ENCODE results near the gene PNMA3. TPM values are rescaled to one million over a fixed set of nuclear protein-coding genes. Genes with fewer than 3 reads are reported as not detected.
"Not testable (repeated sequence)": the region's sequence is repeated elsewhere in the genome, so short reads cannot be mapped to it uniquely, and the experiment has no call there.

PNMA3 gene
- total RNA-seq (1.2 TPM), polyA plus RNA-seq (ENCODE audit: insufficient read depth in 1 of 8, insufficient read length in 8 of 8, low replicate concordance in 1 of 8) (1 to 10 TPM in 6 of 8 donors, under 1 TPM in 2; 0.76 to 4.3 (median 1.6) TPM)
- long read RNA-seq, donor 1 = 0 reads
- long read RNA-seq, donor 2 = 0 reads
- long read RNA-seq, donor 3, partial matches to known transcripts = 0 of 2 reads
- long read RNA-seq, donor 3, other reads (novel, unspliced or antisense) = 0 of 2 reads
- long read RNA-seq, donor 4 = 0 reads
- long read RNA-seq, donor 5, partial matches to known transcripts = 0 of 1 reads
- long read RNA-seq, donor 5, other reads (novel, unspliced or antisense) = 0 of 1 reads
- long read RNA-seq, donor 6, partial matches to known transcripts = 0 of 1 reads
- long read RNA-seq, donor 6, other reads (novel, unspliced or antisense) = 0 of 1 reads
- long read RNA-seq, donor 7, partial matches to known transcripts = 0 of 2 reads
- long read RNA-seq, donor 7, other reads (novel, unspliced or antisense) = 0 of 2 reads
- long read RNA-seq, donor 8 = 0 reads
- long read RNA-seq, donor 9 = 0 reads
- long read RNA-seq, donor 10, partial matches to known transcripts = 0 of 1 reads
- long read RNA-seq, donor 10, other reads (novel, unspliced or antisense) = 0 of 1 reads
- long read RNA-seq, donor 11 = 0 reads

- DNase-seq = peak; percentile 26
- Histone ChIP-seq H3K9me3 (replicated peaks; ENCODE audit: control insufficient read depth, low read depth, low read length) (no peaks in the 10 kb centered on the region), H3K27me3 (ENCODE audit: control insufficient read depth, insufficient read depth, low read length) (peaks cover 16% of the 10 kb centered on the region), H3K27ac (ENCODE audit: low read length) (no peak within 1 kb of the TSS), H3K36me3 (ENCODE audit: control insufficient read depth, insufficient read depth, low read length) (no peaks in the 10 kb centered on the region), H3K4me1 (ENCODE audit: control insufficient read depth, insufficient read depth, low read length) (peaks cover 8% of the 10 kb centered on the region), H3K4me3 (ENCODE audit: low read length) (no peak within 1 kb of the TSS)
- WGBS (ENCODE audit: insufficient coverage) = 32% methylated on average over 70 of the region's 80 CpGs
These were observed at the start of gene PNMA3 for GRCh38 chrX:153055871-153056749. PNMA3 (plus strand) TSS chrX:153056470; CDS start chrX:153057056, 586 bp downstream.

GRCh38 chrX:153017174-153017573, 39.1 kb upstream of the PNMA3 start:
- H3K27ac ChIP-seq (ENCODE audit: low read length); H3K27me3 ChIP-seq (ENCODE audit: control insufficient read depth, insufficient read depth, low read length); H3K4me3 ChIP-seq (ENCODE audit: low read length); H3K36me3 ChIP-seq (ENCODE audit: control insufficient read depth, insufficient read depth, low read length); H3K4me1 ChIP-seq (ENCODE audit: control insufficient read depth, insufficient read depth, low read length); H3K9me3 ChIP-seq (replicated peaks; ENCODE audit: control insufficient read depth, low read depth, low read length); DNase-seq: not testable (repeated sequence)
- no CpG with 5 or more reads among the region's 2 CpGs for WGBS (ENCODE audit: insufficient coverage)

- no peaks in the 10 kb centered on the region for H3K4me1 ChIP-seq (ENCODE audit: control insufficient read depth, insufficient read depth, low read length)
- 86% methylated on average over 1 of the region's 3 CpGs for WGBS (ENCODE audit: insufficient coverage)
- H3K36me3 ChIP-seq (ENCODE audit: control insufficient read depth, insufficient read depth, low read length) = no peaks in the 10 kb centered on the region
- H3K27me3 ChIP-seq (ENCODE audit: control insufficient read depth, insufficient read depth, low read length) = peaks cover 10% of the 10 kb centered on the region
- no peaks in the 10 kb centered on the region for H3K9me3 ChIP-seq (replicated peaks; ENCODE audit: control insufficient read depth, low read depth, low read length)
- no peak overlapping the region for H3K27ac ChIP-seq (ENCODE audit: low read length)
- no peak overlapping the region for H3K4me3 ChIP-seq (ENCODE audit: low read length)
- DNase-seq = no peak
These were observed 37.1 kb upstream of the PNMA3 start for GRCh38 chrX:153019166-153019565.

- no CpG with 5 or more reads among the region's 2 CpGs for WGBS (ENCODE audit: insufficient coverage)
- not testable (repeated sequence) for H3K27me3 ChIP-seq (ENCODE audit: control insufficient read depth, insufficient read depth, low read length); H3K4me1 ChIP-seq (ENCODE audit: control insufficient read depth, insufficient read depth, low read length); DNase-seq; H3K36me3 ChIP-seq (ENCODE audit: control insufficient read depth, insufficient read depth, low read length); H3K4me3 ChIP-seq (ENCODE audit: low read length); H3K27ac ChIP-seq (ENCODE audit: low read length); H3K9me3 ChIP-seq (replicated peaks; ENCODE audit: control insufficient read depth, low read depth, low read length)
These were observed 29.8 kb upstream of the PNMA3 start for GRCh38 chrX:153026501-153026900.

- H3K4me1 ChIP-seq (ENCODE audit: control insufficient read depth, insufficient read depth, low read length); H3K4me3 ChIP-seq (ENCODE audit: low read length); DNase-seq; H3K36me3 ChIP-seq (ENCODE audit: control insufficient read depth, insufficient read depth, low read length); H3K27me3 ChIP-seq (ENCODE audit: control insufficient read depth, insufficient read depth, low read length); H3K9me3 ChIP-seq (replicated peaks; ENCODE audit: control insufficient read depth, low read depth, low read length); H3K27ac ChIP-seq (ENCODE audit: low read length): not testable (repeated sequence)
- 70% methylated on average over 1 of the region's 11 CpGs for WGBS (ENCODE audit: insufficient coverage)
These were observed 27.8 kb upstream of the PNMA3 start for GRCh38 chrX:153028487-153028886.

GRCh38 chrX:153029162-153029561, 27.1 kb upstream of the PNMA3 start:
- Histone ChIP-seq H3K27me3 (ENCODE audit: control insufficient read depth, insufficient read depth, low read length) (peaks cover 4% of the 10 kb centered on the region), H3K36me3 (ENCODE audit: control insufficient read depth, insufficient read depth, low read length) (no peaks in the 10 kb centered on the region), H3K4me1 (ENCODE audit: control insufficient read depth, insufficient read depth, low read length) (peaks cover 5% of the 10 kb centered on the region), H3K4me3 (ENCODE audit: low read length) (no peak overlapping the region), H3K27ac (ENCODE audit: low read length) (no peak overlapping the region), H3K9me3 (replicated peaks; ENCODE audit: control insufficient read depth, low read depth, low read length) (peaks cover 2% of the 10 kb centered on the region)
- DNase-seq = no peak
- WGBS (ENCODE audit: insufficient coverage) = 66% methylated on average over 2 of the region's 2 CpGs

- Histone ChIP-seq H3K27ac (ENCODE audit: low read length) (no peak overlapping the region), H3K4me3 (ENCODE audit: low read length) (no peak overlapping the region), H3K9me3 (replicated peaks; ENCODE audit: control insufficient read depth, low read depth, low read length) (peaks cover 2% of the 10 kb centered on the region), H3K27me3 (ENCODE audit: control insufficient read depth, insufficient read depth, low read length) (peaks cover 4% of the 10 kb centered on the region), H3K36me3 (ENCODE audit: control insufficient read depth, insufficient read depth, low read length) (no peaks in the 10 kb centered on the region), H3K4me1 (ENCODE audit: control insufficient read depth, insufficient read depth, low read length) (peaks cover 5% of the 10 kb centered on the region)
- DNase-seq = no peak
- 70% methylated on average over 11 of the region's 11 CpGs for WGBS (ENCODE audit: insufficient coverage)
These were observed 26.4 kb upstream of the PNMA3 start for GRCh38 chrX:153029875-153030274.

GRCh38 chrX:153030801-153031200, 25.5 kb upstream of the PNMA3 start:
- Histone ChIP-seq H3K27me3 (ENCODE audit: control insufficient read depth, insufficient read depth, low read length) (peaks cover 4% of the 10 kb centered on the region), H3K36me3 (ENCODE audit: control insufficient read depth, insufficient read depth, low read length) (no peaks in the 10 kb centered on the region), H3K9me3 (replicated peaks; ENCODE audit: control insufficient read depth, low read depth, low read length) (peaks cover 2% of the 10 kb centered on the region), H3K4me1 (ENCODE audit: control insufficient read depth, insufficient read depth, low read length) (peaks cover 5% of the 10 kb centered on the region), H3K4me3 (ENCODE audit: low read length) (no peak overlapping the region), H3K27ac (ENCODE audit: low read length) (no peak overlapping the region)
- WGBS (ENCODE audit: insufficient coverage) = 82% methylated on average over 12 of the region's 12 CpGs
- DNase-seq = no peak

GRCh38 chrX:153032397-153033118, 23.7 kb upstream of the PNMA3 start:
- Histone ChIP-seq H3K4me3 (ENCODE audit: low read length) (peak overlapping the region; percentile 25), H3K27me3 (ENCODE audit: control insufficient read depth, insufficient read depth, low read length) (peaks cover 6% of the 10 kb centered on the region), H3K4me1 (ENCODE audit: control insufficient read depth, insufficient read depth, low read length) (peaks cover 5% of the 10 kb centered on the region), H3K9me3 (replicated peaks; ENCODE audit: control insufficient read depth, low read depth, low read length) (peaks cover 2% of the 10 kb centered on the region), H3K36me3 (ENCODE audit: control insufficient read depth, insufficient read depth, low read length) (no peaks in the 10 kb centered on the region), H3K27ac (ENCODE audit: low read length) (no peak overlapping the region)
- WGBS (ENCODE audit: insufficient coverage) = 46% methylated on average over 63 of the region's 64 CpGs
- DNase-seq = peak; percentile 61

Data from muscle of leg (tissue), 16 donors.